IMR-90 (cell line): ENCODE results near the gene TAAR8. TPM values are rescaled to one million over a fixed set of nuclear protein-coding genes. Genes with fewer than 3 reads are reported as not detected.
A peak's percentile ranks its signal among the peaks of the same experiment; 100 is the strongest.

Experiments used
- ATAC-seq: fragments of 200-7000 bp; cut with Tn5 transposase; 2 replicates; pipeline ENCODE4 v1.9.1; 2020; ENCODE audit warnings: low read depth, mild to moderate bottlenecking, moderate library complexity
- BruUV-seq: library from RNA; stranded (reverse); fragments of 400-500 nt; replicated peaks from 2 replicates; lab custom pipeline; 2021; lab: Mats Ljungman, UMichigan
- CTCF ChIA-PET: fragments of 300-600 bp; formaldehyde crosslinking; extraction: SDS; loops from one replicate; lab custom pipeline; 2021; ENCODE audit warnings: antibody characterized with exemption; lab: Yijun Ruan, JAX
- POLR2A ChIA-PET: fragments of 300-600 bp; sonication (Branson Sonifier 250); formaldehyde crosslinking; loops from one replicate; lab custom pipeline; 2022; ENCODE audit warnings: antibody characterized with exemption; ENCODE audit not compliant: unreplicated experiment; lab: Charles Lee
- DNase-seq: peaks from one replicate; pipeline ENCODE4 v3.0.0; 2013
- H2AFZ ChIP-seq: replicated peaks from 2 replicates; pipeline ENCODE3; 2013; ENCODE audit warnings: low read length, mild to moderate bottlenecking; ENCODE audit not compliant: poor library complexity
- H2AK5ac ChIP-seq: 2 replicates; pipeline ENCODE4 v1.6.1; 2013; ENCODE audit warnings: low read depth, low read length, inconsistent platforms
- H2AK9ac ChIP-seq: replicated peaks from 2 replicates; pipeline ENCODE3; 2013; ENCODE audit warnings: mild to moderate bottlenecking, low read depth, low read length, moderate library complexity; ENCODE audit not compliant: poor library complexity
- H2BK120ac ChIP-seq: 2 replicates; pipeline ENCODE4 v1.6.1; 2013; ENCODE audit warnings: low read depth, low read length, inconsistent platforms
- H2BK15ac ChIP-seq: 3 replicates; pipeline ENCODE4 v1.6.1; 2013; ENCODE audit warnings: low read depth, low read length, inconsistent platforms
- H2BK20ac ChIP-seq: 2 replicates; pipeline ENCODE4 v1.6.1; 2013; ENCODE audit warnings: low read depth, mild to moderate bottlenecking, inconsistent platforms, low read length, moderate library complexity
- H2BK5ac ChIP-seq: 2 replicates; pipeline ENCODE4 v1.6.1; 2013; ENCODE audit warnings: mild to moderate bottlenecking, low read depth, low read length, inconsistent platforms; ENCODE audit not compliant: poor library complexity, severe bottlenecking
- H3K14ac ChIP-seq: replicated peaks from 2 replicates; pipeline ENCODE4 v1.6.1; 2013; ENCODE audit warnings: low read depth, low read length, inconsistent platforms
- H3K18ac ChIP-seq: 2 replicates; pipeline ENCODE4 v1.6.1; 2013; ENCODE audit warnings: low read depth, low read length, control low read depth
- H3K23ac ChIP-seq: 2 replicates; pipeline ENCODE4 v1.6.1; 2013; ENCODE audit warnings: low read depth, low read length, inconsistent platforms
- H3K27ac ChIP-seq: 2 replicates; pipeline ENCODE4 v1.5.1; 2013; ENCODE audit warnings: mild to moderate bottlenecking, control low read depth, low read length; ENCODE audit not compliant: insufficient read depth
- H3K27me3 ChIP-seq: 2 replicates; pipeline ENCODE4 v1.6.1; 2013; ENCODE audit warnings: low read length; ENCODE audit not compliant: control insufficient read depth, insufficient read depth
- H3K36me3 ChIP-seq: 2 replicates; pipeline ENCODE4 v1.6.1; 2013; ENCODE audit warnings: low read length, mixed read lengths; ENCODE audit not compliant: control insufficient read depth, insufficient read depth
- H3K4ac ChIP-seq: 2 replicates; pipeline ENCODE4 v1.6.1; 2013; ENCODE audit warnings: low read depth, low read length, inconsistent platforms
- H3K4me1 ChIP-seq: 2 replicates; pipeline ENCODE4 v1.6.1; 2013; ENCODE audit warnings: low read length, mixed read lengths; ENCODE audit not compliant: control insufficient read depth, insufficient read depth
- H3K4me2 ChIP-seq: 2 replicates; pipeline ENCODE4 v1.6.1; 2013; ENCODE audit warnings: low read depth, mild to moderate bottlenecking, control low read depth, low read length, moderate library complexity
- H3K4me3 ChIP-seq: 2 replicates; pipeline ENCODE4 v1.5.1; 2013; ENCODE audit warnings: low read depth, mild to moderate bottlenecking, control low read depth, low read length, moderate library complexity; ENCODE audit not compliant: insufficient read depth
- H3K56ac ChIP-seq: 2 replicates; pipeline ENCODE4 v1.6.1; 2013; ENCODE audit warnings: low read length, inconsistent platforms; ENCODE audit not compliant: insufficient read depth; ENCODE audit errors: extremely low read depth
- H3K79me1 ChIP-seq, 2 experiments: 2 replicates each; pipeline ENCODE4 v1.6.1; 2013; ENCODE audit warnings: low read length in 2 of 2, inconsistent platforms in 1 of 2, low read depth in 1 of 2
- H3K9ac ChIP-seq: 2 replicates; pipeline ENCODE4 v1.6.1; 2013; ENCODE audit warnings: low read depth, low read length, control low read depth
- H3K9me1 ChIP-seq: 2 replicates; pipeline ENCODE4 v1.6.1; 2013; ENCODE audit warnings: low read length, inconsistent platforms; ENCODE audit not compliant: insufficient read depth
- H3K9me3 ChIP-seq: 2 replicates; pipeline ENCODE4 v1.6.1; 2013; ENCODE audit warnings: low read length; ENCODE audit not compliant: control insufficient read depth, insufficient read depth
- H4K20me1 ChIP-seq: 2 replicates; pipeline ENCODE4 v1.6.1; 2013; ENCODE audit warnings: low read length, inconsistent platforms; ENCODE audit not compliant: insufficient read depth
- H4K5ac ChIP-seq: 2 replicates; pipeline ENCODE4 v1.6.1; 2013; ENCODE audit warnings: mild to moderate bottlenecking, low read depth, low read length, control low read depth
- H4K8ac ChIP-seq, 2 experiments: 2 replicates each; pipeline ENCODE4 v1.6.1; 2013; ENCODE audit warnings: low read depth in 2 of 2, low read length in 2 of 2, control low read depth in 1 of 2, inconsistent platforms in 1 of 2
- H4K91ac ChIP-seq: 2 replicates; pipeline ENCODE4 v1.6.1; 2013; ENCODE audit warnings: low read depth, low read length, inconsistent platforms; ENCODE audit not compliant: insufficient read depth
- BHLHE40 ChIP-seq: fragments of 150-350 bp; IDR thresholded peaks from 2 replicates; pipeline ENCODE4 v1.6.1; 2016; ENCODE audit warnings: mild to moderate bottlenecking, low read depth, low read length
- CHD1 ChIP-seq: IDR thresholded peaks from 2 replicates; pipeline ENCODE4 v1.6.1; 2012; ENCODE audit warnings: low read depth, low read length, improper control_type of control experiment
- FOS ChIP-seq: fragments of 150-350 bp; IDR thresholded peaks from 2 replicates; pipeline ENCODE4 v1.6.1; 2016; ENCODE audit warnings: low read depth, low read length
- MAFK ChIP-seq: IDR thresholded peaks from 2 replicates; pipeline ENCODE4 v1.6.1; 2012; ENCODE audit warnings: low read depth, low read length, improper control_type of control experiment
- MAZ ChIP-seq: IDR thresholded peaks from 2 replicates; pipeline ENCODE4 v1.6.1; 2012; ENCODE audit warnings: low read depth, mild to moderate bottlenecking, low read length, improper control_type of control experiment, moderate library complexity, borderline replicate concordance
- MXI1 ChIP-seq: IDR thresholded peaks from 2 replicates; pipeline ENCODE4 v1.6.1; 2012; ENCODE audit warnings: low read depth, mild to moderate bottlenecking, low read length, moderate library complexity, borderline replicate concordance
- NFE2L2 ChIP-seq: fragments of 150-350 bp; IDR thresholded peaks from 2 replicates; pipeline ENCODE4 v1.6.1; 2016; ENCODE audit warnings: low read depth, mild to moderate bottlenecking, low read length
- POLR2A ChIP-seq: IDR thresholded peaks from 2 replicates; pipeline ENCODE4 v1.6.1; 2012; ENCODE audit warnings: mild to moderate bottlenecking, low read depth, low read length
- RAD21 ChIP-seq: IDR thresholded peaks from 2 replicates; pipeline ENCODE4 v1.6.1; 2012; ENCODE audit warnings: low read length, improper control_type of control experiment
- RCOR1 ChIP-seq: IDR thresholded peaks from 2 replicates; pipeline ENCODE4 v1.6.1; 2012; ENCODE audit warnings: mild to moderate bottlenecking, low read length, improper control_type of control experiment; ENCODE audit not compliant: insufficient replicate concordance
- SMC3 ChIP-seq: fragments of 150-350 bp; IDR thresholded peaks from 2 replicates; pipeline ENCODE4 v1.6.1; 2016; ENCODE audit warnings: low read depth, mild to moderate bottlenecking, antibody characterized with exemption, low read length, moderate library complexity
- USF2 ChIP-seq: fragments of 150-350 bp; IDR thresholded peaks from 2 replicates; pipeline ENCODE4 v1.6.1; 2017; ENCODE audit warnings: mild to moderate bottlenecking, antibody characterized with exemption, low read length, low read depth
- WGBS, 2 experiments: methylation state at CpG; one replicate each; pipeline versions ENCODE4 v1.1.5 to v1.1.7; 2013; ENCODE audit warnings: missing lambda C conversion rate in 2 of 2; ENCODE audit not compliant: insufficient read length in 1 of 2; ENCODE audit errors: extremely low coverage in 2 of 2; 5-methylcytosine and 5-hydroxymethylcytosine counted together
- dilution Hi-C: fragments of 300-500 bp; cut with HindIII; formaldehyde crosslinking; loops from one replicate; pipeline ENCODE4 v1.14.3; 2018; ENCODE audit warnings: low sequenced_read_pairs; ENCODE audit not compliant: unreplicated experiment
- in situ Hi-C: fragments of 300-500 bp; cut with MboI; formaldehyde crosslinking; loops from 3 replicates; pipeline ENCODE4 v1.14.3; 2019; ENCODE audit warnings: low sequenced_read_pairs, inconsistent platforms, mixed read lengths
- intact Hi-C: fragments of 100-400 bp; cut with micrococcal nuclease; formaldehyde crosslinking; loops from 2 replicates; pipeline ENCODE4 v1.10.0; 2022
- polyA plus RNA-seq, 3 experiments: library from polyadenylated mRNA; depleted of rRNA; stranded (reverse); fragments of >200 nt; gene quantifications; 2 replicates each; pipeline ENCODE4 v1.2.3, GENCODE V29; 2012; ENCODE audit warnings: low replicate concordance in 1 of 3
- total RNA-seq: library from RNA; depleted of rRNA; stranded (reverse); fragments of >200 nt; gene quantifications from 2 replicates; pipeline ENCODE4 v1.2.3, GENCODE V29; 2012
- TF ChIP-seq, protein P1 (sequence below): conservative IDR thresholded peaks from 2 replicates; pipeline ENCODE4 v1.5.1; 2012; ENCODE audit warnings: mild to moderate bottlenecking, low read depth, low read length, improper control_type of control experiment

TAAR8 gene
- total and polyA plus RNA-seq, 2 of the 4 experiments (the other 2 are of a cell fraction), result not detected

DNA sequence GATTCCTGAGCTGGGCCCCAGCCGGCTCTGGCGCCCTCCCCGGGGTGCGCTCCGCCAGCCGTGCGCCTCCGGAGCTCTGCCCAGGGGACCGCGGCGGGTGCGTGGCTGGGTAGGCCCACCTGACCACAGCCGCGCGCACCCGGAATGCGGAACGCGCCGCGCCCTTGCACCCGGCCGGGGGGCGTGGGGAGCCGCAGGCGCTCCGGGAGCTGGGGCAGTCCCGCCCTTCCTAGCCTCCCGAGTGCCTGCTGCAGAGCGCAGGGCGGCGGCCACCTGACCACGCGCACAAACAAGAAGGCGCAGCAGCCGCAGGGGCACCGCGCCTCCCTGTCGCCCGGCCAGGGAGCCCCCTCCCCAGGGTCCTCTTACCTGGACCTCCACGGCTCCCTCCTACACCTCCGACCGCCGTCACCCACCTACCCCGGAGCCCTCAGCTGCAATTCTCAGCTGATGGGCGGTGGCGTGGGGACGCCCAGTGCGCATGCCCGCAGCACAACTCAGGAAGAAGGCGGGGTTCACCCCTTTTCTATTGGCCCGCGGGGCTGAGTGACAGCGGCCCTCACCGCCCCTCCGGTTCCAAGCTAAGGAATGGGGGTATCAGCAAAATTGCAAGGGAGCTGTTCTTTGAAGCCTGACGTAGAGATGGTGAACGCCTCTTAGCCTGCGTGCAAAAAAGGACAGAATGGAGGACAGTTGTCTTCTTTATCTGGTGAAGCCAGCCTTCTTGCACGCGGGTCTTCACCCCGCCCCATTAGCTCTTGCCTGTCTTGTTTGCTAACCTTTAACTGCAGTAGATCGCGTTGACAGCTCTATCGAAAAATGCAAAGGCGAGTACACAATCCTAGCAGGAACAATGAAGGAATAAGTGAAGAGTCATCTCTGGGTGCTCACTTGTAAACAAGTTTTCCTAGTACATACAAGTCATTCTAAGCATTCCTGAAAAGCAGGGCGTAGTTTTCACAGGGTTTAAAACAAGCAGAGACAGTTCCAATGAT is 39.5 kb upstream of the TAAR8 start, which contains the start of gene STX7:
STX7 (minus strand) TSS at position 479 of the 995 bp plus-strand sequence. CDS start 9,586 bp downstream, outside the sequence.
- TF ChIP-seq, protein P1, sequence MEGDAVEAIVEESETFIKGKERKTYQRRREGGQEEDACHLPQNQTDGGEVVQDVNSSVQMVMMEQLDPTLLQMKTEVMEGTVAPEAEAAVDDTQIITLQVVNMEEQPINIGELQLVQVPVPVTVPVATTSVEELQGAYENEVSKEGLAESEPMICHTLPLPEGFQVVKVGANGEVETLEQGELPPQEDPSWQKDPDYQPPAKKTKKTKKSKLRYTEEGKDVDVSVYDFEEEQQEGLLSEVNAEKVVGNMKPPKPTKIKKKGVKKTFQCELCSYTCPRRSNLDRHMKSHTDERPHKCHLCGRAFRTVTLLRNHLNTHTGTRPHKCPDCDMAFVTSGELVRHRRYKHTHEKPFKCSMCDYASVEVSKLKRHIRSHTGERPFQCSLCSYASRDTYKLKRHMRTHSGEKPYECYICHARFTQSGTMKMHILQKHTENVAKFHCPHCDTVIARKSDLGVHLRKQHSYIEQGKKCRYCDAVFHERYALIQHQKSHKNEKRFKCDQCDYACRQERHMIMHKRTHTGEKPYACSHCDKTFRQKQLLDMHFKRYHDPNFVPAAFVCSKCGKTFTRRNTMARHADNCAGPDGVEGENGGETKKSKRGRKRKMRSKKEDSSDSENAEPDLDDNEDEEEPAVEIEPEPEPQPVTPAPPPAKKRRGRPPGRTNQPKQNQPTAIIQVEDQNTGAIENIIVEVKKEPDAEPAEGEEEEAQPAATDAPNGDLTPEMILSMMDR, result no peak
- TF ChIP-seq RCOR1 (no peak), FOS (no peak), MAZ (0 out of 2 replicates have a peak, but pooled peaks have one; percentile 36), MAFK (peak; percentile 77), CHD1 (no peak), POLR2A (no peak), SMC3 (no peak), USF2 (peak; percentile 29; the same call in 1 of the 2 replicates), RAD21 (no peak), NFE2L2 (no peak), BHLHE40 (no peak), MXI1 (peak; percentile 79; the same call in 1 of the 2 replicates)
- 0 out of 2 replicates have a peak, but pooled peaks cover under 1% of the 10 kb centered on the region for H3K9me1 ChIP-seq
- DNase-seq (peak; percentile 81), ATAC-seq (peak; percentile 95)
- peak within 1 kb of the TSS; percentile 65 for H2AK5ac ChIP-seq
- H3K23ac ChIP-seq, result peak within 1 kb of the TSS; percentile 90; the same call in 1 of the 2 replicates
- peak within 1 kb of the TSS; percentile 19; the same call in 1 of the 2 replicates for H4K5ac ChIP-seq
- H4K91ac ChIP-seq, result peak within 1 kb of the TSS; percentile 55
- H2AFZ ChIP-seq, result peak within 1 kb of the TSS; percentile 95
- H3K18ac ChIP-seq, result peak within 1 kb of the TSS; percentile 3; the same call in 1 of the 2 replicates
- ChIA-PET POLR2A (no interaction called here), CTCF (interaction anchor here (0.7 to 1.0 kb wide), 3 partner anchors 18 to 233 kb away, joined by 3 read pairs; no protein-coding TSS in a partner anchor)
- H3K56ac ChIP-seq, result peak within 1 kb of the TSS; percentile 48; the same call in 1 of the 2 replicates
- no peak within 1 kb of the TSS for H2BK20ac ChIP-seq
- H2BK15ac ChIP-seq, result no peak within 1 kb of the TSS
- peak within 1 kb of the TSS in 1 of 2 experiments; percentile 27; a peak in 2 of 4 replicates for H4K8ac ChIP-seq
- no peaks in the 10 kb centered on the region for H3K9me3 ChIP-seq
- H2BK5ac ChIP-seq, result peak within 1 kb of the TSS; percentile 26
- peaks cover 25% of the 10 kb centered on the region; the same call in 1 of the 2 replicates for H4K20me1 ChIP-seq
- peak within 1 kb of the TSS; percentile 36 for H3K27ac ChIP-seq
- peak within 1 kb of the TSS; percentile 94 for H3K14ac ChIP-seq
- no TSS peak for BruUV-seq
- H3K27me3 ChIP-seq, result peaks cover 13% of the 10 kb centered on the region
- peak within 1 kb of the TSS; percentile 29 for H2AK9ac ChIP-seq
- H3K9ac ChIP-seq, result peak within 1 kb of the TSS; percentile 86
- peak within 1 kb of the TSS; percentile 55; the same call in 1 of the 2 replicates for H3K4ac ChIP-seq
- peaks cover 4% of the 10 kb centered on the region for H3K4me1 ChIP-seq
- no peak within 1 kb of the TSS for H2BK120ac ChIP-seq
- dilution Hi-C loops, result no loop called here
- peak within 1 kb of the TSS; percentile 77 for H3K4me3 ChIP-seq
- WGBS, 2 experiments, result 1% methylated on average over 17 of the region's 67 CpGs; no CpG with 5 or more reads in 1 of the 2 experiments
- no peaks in the 10 kb centered on the region; the same call in 1 of the 2 replicates for H3K36me3 ChIP-seq
- peaks cover 16 to 32% of the 10 kb centered on the region in 2 experiments; a peak in 3 of 4 replicates for H3K79me1 ChIP-seq
- peak within 1 kb of the TSS; percentile 99 for H3K4me2 ChIP-seq
- in situ Hi-C loops, result no loop called here
- intact Hi-C loops, result no loop called here
